SHP77 (cell line): ENCODE results near the gene DPY19L2.
"Not testable (repeated sequence)": the region's sequence is repeated elsewhere in the genome, so short reads cannot be mapped to it uniquely, and the experiment has no call there.

Experiments used
- DNase-seq, 2 experiments: peaks; one replicate each; lab custom pipeline; 2025; lab: John Stamatoyannopoulos, UW

Gene DPY19L2

DNA sequence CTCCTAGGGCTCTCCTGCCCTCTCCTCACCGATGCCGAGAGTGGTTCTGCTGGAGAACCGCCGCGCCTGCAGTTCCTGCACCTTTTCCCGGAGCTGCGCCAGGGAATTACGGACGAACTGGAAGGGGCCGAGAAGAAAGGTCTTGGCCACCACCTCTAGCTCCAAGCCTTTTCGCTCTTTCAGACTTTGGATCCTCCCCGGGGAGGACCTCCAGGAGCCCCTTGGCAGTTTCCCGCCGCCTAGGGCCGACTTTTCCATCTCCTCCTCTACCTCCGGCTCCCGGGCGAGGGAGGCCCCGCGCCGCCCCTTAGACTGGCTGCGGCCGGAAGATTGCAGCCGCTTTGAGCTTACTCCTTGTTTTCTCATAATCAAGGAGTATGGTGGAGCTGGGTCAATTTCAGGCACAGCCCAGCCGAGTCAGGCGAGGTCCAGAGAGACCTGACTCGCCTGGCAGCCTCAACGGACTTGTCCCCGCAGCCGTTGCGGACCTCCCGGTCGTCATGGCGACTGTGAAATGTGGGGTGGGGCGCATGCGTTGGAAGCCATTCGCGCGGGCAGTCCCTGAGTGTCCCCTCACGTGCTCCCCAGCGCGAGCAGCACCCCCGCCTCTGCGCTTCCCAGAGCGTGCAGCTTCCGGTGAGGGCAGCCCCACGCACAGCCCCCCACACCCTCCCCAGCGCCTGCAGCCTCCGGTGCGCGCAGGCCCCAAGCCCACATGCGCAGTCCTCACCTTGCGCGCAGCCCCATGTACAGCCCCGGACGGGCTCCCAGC, at the start of gene DPY19L2:
Gene DPY19L2, minus strand, starts transcription at position 466 of the 772 bp plus-strand sequence. Its CDS starts 100 bp downstream, at position 366.
- no peak for DNase-seq

GRCh38 chr12:63716891-63717290, 48.6 kb upstream of the DPY19L2 start:
- not testable (repeated sequence) for DNase-seq

DNA sequence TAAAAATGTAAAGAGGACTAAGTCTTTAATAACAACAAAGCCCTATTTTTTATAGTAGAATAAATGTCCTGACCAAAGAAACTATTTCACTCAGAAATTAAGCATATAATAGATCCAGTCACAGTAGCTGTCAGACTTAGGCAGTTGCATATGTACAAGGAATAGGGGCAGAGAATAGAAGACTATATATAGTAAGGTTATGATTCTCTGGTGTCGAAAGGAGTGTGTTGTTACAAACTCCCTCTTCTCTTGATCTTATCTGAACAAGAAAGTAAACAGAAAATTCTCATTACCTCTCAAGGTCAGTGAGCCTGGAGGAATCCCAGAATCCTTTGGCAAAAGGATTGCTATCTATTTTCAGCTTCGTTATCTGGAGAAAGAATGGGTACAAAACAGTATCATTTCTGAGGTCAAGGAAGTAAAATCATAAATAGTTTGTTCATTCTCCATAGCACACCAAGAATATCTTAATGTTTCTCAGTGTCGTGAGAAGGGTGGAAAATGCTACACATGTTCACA, 46.9 kb upstream of the DPY19L2 start:
- DNase-seq, result not testable (repeated sequence)

- not testable (repeated sequence) for DNase-seq
Measured at GRCh38 chr12:63714409-63714808, 46.1 kb upstream of the DPY19L2 start.

DNA sequence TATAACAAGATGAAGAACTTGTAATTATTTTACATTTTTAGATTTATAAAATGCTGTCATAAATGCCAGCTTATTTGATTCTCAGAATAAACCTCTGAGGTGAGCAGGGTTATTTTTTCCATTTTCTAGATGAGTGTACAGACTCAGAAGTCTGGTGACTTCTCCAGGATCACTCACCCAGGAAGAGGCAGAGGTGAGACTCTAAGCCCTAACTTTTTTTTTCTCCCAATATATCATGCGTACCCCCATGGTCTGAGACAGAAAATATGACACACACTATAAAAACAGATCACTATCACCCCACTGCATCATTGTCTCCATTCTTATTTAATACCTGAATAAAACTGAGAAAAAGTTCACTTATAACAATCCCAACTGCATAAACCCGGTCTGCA, 45.4 kb upstream of the DPY19L2 start:
- not testable (repeated sequence) for DNase-seq

- DNase-seq, result not testable (repeated sequence)
Measured at GRCh38 chr12:63712979-63713680, 44.8 kb upstream of the DPY19L2 start.

DNA sequence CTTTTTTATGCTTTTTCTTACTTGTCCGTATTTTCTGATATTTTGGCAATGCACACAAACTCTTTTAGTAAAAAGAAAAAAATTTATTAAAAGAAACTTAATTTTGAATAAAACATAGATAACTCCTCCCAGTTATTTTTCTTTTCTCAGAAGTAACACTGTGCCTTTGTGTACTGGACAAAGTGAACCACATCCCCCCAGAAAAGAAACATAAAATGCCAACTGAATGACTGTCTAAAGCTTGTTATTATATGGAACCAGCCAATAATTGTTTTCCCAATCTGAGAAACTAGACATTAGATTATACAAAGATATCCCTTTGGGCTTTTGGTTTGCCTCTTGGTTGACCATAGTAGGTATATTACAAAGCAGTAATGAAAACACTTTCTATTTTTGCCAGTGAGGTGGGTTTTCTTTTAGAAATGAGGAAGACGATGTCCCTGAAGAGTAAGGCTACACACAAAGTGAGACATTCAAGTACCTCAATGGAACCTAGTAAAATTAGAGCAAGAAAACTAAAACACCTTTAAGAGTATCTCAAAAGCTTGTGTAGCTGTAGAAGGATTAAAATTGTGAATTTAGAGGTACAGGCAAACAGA, 44.2 kb upstream of the DPY19L2 start:
- DNase-seq, result not testable (repeated sequence)

- DNase-seq, result not testable (repeated sequence)
Measured at GRCh38 chr12:63711339-63711738, 43.0 kb upstream of the DPY19L2 start.

GRCh38 chr12:63706336-63706735, 38.0 kb upstream of the DPY19L2 start:
- DNase-seq, result no peak

- not testable (repeated sequence) for DNase-seq
Measured at GRCh38 chr12:63699678-63700382, 31.5 kb upstream of the DPY19L2 start.

GRCh38 chr12:63699011-63699410, 30.7 kb upstream of the DPY19L2 start:
- not testable (repeated sequence) for DNase-seq

- DNase-seq, result not testable (repeated sequence)
Measured at GRCh38 chr12:63690837-63691236, 22.5 kb upstream of the DPY19L2 start.

DNA sequence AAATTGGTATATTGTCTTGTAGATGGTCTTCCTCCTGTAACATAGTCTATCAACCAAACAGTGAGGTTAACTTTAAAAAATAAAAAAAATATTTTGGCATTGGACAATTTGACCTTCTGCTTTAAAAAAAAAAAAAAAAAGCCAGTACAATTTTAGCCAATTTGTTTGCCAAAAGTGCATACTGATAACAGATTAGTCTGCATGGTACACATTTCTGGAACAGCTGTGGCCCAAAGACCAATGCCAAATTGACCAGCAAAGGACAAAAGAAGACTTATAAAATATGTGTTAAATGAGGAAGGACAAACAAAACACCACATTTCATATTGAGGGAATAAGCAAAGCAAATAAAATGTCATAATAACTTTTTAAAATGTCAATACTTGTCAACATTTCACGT, 20.8 kb upstream of the DPY19L2 start:
- DNase-seq, result not testable (repeated sequence)

DNA sequence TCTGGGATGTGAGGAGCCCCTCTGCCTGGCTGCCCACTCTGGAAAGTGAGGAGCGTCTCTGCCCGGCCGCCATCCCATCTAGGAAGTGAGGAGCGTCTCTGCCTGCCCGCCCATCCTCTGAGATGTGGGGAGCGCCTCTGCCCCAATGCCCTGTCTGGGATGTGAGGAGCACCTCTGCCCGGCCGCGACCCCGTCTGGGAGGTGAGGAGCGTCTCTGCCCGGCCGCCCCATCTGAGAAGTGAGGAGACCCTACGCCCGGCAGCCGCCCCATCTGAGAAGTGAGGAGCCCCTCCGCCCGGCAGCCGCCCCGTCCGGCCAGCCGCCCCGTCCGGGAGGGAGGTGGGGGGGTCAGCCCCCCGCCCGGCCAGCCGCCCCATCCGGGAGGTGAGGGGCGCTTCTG, 18.3 kb upstream of the DPY19L2 start:
- DNase-seq, result not testable (repeated sequence)

DNA sequence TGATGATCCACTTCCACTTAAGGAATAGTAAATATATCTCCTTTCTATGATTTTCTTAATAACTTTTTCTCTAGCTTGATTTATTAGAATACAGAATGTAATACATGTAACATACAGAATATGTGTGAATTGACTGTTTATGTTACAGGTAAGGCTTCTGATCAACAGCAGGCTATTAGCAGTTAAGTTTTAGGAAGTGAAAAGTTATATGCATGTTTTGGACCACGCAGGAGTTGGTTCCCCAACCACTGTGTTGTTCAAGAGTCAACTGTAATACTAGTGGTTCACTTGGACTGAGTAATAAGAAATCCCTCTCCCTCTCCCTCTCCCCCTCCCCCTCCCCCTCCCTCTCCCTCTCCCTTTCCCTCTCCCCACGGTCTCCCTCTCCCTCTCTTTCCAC, 17.5 kb upstream of the DPY19L2 start:
- not testable (repeated sequence) for DNase-seq

DNA sequence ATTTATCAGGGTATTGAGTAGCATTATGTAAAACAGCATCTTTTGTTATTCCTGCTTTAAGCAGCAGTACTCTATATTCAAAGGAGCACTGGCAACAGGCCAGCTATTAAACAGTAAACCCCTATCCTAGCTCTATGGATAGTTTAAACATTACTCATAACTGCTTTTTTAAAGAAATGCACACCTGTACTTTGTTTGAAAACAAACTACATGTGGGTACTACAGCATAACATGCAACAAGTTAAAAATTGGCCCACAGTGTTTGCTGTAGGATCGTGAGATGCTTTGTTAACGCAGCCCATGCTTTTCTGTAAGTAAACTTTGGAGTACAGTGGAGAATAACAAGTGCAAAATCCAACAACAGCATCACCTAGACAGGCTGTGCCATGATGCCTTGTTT, 14.3 kb upstream of the DPY19L2 start:
- not testable (repeated sequence) for DNase-seq

DNA sequence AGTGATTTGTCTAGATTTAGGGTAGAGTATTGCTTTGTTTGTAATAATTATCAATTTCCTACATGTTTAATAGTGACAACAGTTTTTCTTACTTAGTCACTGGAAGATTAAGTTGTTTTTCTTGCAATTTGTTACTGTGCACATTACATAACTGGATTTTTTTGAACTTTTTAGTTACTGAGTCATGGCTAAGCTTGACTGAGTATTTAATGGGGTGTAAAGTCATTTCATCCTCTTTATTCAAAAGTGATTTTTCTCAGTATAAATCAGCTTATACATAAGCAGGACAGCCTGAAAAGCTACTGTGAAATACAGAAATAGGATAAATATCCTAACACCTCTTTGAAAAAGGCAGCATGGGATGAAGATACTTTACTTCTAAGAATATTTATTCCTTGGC, 12.5 kb upstream of the DPY19L2 start:
- not testable (repeated sequence) for DNase-seq

DNA sequence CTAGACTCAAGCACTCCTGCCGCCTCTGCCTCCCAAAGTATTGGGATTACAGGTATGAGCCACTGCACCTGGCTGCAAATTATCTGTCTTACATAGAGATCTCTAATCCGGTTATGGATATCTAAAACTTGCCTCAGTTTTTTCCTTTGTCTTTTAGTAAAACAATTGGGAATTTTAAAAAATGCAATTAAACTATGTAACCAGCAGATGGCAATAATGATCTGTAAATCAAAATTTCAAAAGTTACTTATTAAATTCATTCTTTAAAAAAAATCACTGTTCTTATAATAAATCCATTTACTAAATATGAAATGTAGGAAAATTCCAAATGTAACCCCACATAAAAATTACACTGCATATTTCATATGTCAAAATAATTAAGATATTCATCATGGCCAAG, 4.3 kb upstream of the DPY19L2 start:
- not testable (repeated sequence) for DNase-seq

DNA sequence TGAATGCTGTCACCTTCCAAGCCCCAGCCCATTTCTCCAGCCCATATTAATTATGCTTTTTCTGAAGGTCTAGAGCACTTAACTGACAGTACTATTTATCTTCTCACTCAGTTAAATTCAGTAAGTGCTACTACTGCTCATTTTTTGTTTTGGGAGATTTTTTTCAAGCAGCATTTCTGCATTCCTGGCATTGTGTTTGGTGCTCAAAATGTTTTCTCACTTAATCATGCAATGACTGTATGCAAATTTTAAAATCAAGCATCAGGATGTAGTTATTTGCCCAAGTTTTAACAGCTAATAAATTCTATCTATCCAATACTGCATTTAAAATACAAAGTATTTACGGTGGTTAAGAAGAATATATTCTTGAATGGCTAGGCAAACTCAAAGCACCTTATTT, 1.6 kb upstream of the DPY19L2 start:
- DNase-seq, result not testable (repeated sequence)

DNA sequence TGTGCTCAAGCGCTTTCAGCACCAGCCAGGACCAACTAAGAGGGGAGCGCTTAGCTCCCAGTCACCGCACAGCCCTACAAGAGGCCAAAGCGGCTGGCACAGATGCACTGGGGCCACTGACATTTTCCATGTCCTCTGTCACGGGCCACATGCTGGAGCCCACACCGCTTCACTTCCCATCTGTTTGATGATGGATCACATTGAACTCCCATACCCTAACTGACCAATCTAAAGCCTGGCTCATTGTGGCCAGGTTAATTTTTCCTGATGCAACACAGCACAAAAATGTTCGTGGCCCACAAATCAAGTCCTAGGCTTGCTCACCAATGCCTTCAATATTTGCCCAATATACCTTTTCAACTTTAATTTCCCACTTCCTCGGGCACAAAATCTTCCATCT, 1.1 kb upstream of the DPY19L2 start:
- DNase-seq, result not testable (repeated sequence)

DNA sequence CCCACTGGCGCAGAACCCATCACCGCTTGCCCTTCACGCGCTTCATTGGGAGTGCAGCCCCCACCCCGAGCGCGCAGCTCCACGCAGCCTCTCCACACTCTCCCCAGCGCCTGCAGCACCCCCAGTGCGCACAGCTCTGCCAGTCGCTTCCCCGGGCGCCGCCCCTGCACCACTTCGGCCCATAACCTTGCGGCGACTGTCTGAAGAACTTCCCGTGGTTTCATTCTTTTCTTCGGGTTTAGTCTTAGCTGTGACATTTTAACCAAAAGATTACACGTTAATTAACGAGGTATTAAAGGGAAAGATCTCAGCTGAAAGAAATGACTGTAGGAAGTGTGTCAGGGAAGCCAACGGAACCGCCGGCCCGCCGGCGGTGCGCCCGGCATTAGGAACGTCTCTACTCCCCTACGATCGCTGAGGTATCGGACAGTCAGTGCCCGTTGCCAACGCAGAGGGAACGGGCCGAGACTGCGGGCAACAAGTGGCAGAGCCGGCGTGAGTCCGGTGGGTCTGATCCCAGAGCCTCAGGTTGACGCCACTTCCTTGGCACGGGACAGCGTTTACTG, 590 bp upstream of the DPY19L2 start:
- not testable (repeated sequence) for DNase-seq
